Ramos (cell line): Measurements from ENCODE around the gene LCE3B.

ENCODE experiments used
- in situ Hi-C: fragments of 300-500 bp; cut with MboI; formaldehyde crosslinking; loops from one replicate; pipeline ENCODE4 v1.14.3; 2022; ENCODE audit warnings: low sequenced_read_pairs; ENCODE audit not compliant: unreplicated experiment

LCE3B gene

GRCh38 chr1:152656459-152656858 lies 42.8 kb downstream of the LCE3B start:
- in situ Hi-C loops = loop anchor here (25.0 kb wide), 1 partner anchor 581 kb away; no protein-coding TSS in a partner anchor

GRCh38 chr1:152657677-152658076 lies 44.1 kb downstream of the LCE3B start:
- in situ Hi-C loops = loop anchor here (25.0 kb wide), 1 partner anchor 580 kb away; no protein-coding TSS in a partner anchor

GRCh38 chr1:152658649-152659048 lies 45.0 kb downstream of the LCE3B start:
- in situ Hi-C loops = loop anchor here (25.0 kb wide), 1 partner anchor 579 kb away; no protein-coding TSS in a partner anchor

- in situ Hi-C loops = loop anchor here (25.0 kb wide), 1 partner anchor 574 kb away; no protein-coding TSS in a partner anchor
These were observed 49.5 kb downstream of the LCE3B start, which contains the start of gene LCE2D for GRCh38 chr1:152663098-152663497. TSS of gene LCE2D (plus strand) at chr1:152663380. CDS start at chr1:152664106, 726 bp downstream.
